ENCODE data around the gene TSSK3.

Gene TSSK3, protein sequence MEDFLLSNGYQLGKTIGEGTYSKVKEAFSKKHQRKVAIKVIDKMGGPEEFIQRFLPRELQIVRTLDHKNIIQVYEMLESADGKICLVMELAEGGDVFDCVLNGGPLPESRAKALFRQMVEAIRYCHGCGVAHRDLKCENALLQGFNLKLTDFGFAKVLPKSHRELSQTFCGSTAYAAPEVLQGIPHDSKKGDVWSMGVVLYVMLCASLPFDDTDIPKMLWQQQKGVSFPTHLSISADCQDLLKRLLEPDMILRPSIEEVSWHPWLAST

GRCh38 chr1:32362474-32363313, at the start of gene TSSK3, which contains the start of gene FAM229A:
Gene TSSK3, plus strand, starts transcription at chr1:32362539. Its CDS starts 163 bp downstream, at chr1:32362702.
Gene FAM229A, minus strand, starts transcription at chr1:32362485. Its CDS starts 394 bp downstream, at chr1:32362091.
- TF ChIP-seq CTCF (IDR thresholded peaks at IDR 0.05; ENCODE audit: low read depth, low read length): no peak
- peak within 1 kb of the TSS; percentile 5 to 28 for H3K4me3 ChIP-seq (replicated peaks in 1 of 2; ENCODE audit: low read depth in 2 of 2, low read length in 2 of 2)
- DNase-seq (ENCODE audit: low read depth in 2 of 2): no peak

- no peak overlapping the region for H3K4me3 ChIP-seq (replicated peaks in 1 of 2; ENCODE audit: low read depth in 2 of 2, low read length in 2 of 2)
- DNase-seq (ENCODE audit: low read depth in 2 of 2): no peak
- TF ChIP-seq CTCF (IDR thresholded peaks at IDR 0.05; ENCODE audit: low read depth, low read length): no peak
These were observed 45.4 kb upstream of the TSSK3 start for GRCh38 chr1:32316903-32317277.

DNA sequence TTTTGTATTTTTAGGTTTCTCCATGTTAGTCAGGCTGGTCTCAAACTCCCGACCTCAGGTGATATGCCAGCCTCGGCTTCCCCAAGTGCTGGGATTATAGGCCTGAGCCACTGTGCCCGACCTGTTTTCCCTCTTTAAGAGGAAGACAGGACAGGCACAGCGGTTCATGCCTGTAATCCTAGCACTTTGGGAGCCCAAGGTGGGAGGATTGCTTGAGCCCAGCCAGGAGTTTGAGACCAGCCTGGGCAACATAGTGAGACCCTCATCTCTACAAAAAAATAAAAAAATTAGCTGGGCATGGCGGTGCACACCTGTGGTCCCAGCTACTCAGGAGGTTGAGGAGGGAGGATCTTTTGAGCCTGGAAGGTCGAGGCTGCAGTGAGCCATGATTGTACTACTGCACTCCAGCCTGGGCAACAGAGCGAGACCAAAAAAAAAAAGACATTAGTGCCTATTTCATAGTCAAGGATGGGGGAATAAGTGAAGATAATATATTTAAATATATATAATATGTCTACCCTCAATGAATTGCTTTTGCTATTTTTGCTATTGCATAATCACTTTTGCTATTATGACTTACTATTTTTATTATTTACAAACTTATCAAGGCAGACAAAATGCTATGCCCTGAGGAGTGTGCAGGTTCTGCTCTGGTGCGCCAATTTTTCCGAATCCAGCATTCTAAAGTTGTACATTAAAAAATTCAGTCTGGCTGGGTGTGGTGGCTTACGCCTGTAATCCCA, 44.0 kb upstream of the TSSK3 start:
- TF ChIP-seq CTCF (IDR thresholded peaks at IDR 0.05; ENCODE audit: low read depth, low read length): no peak
- H3K4me3 ChIP-seq (replicated peaks in 1 of 2; ENCODE audit: low read depth in 2 of 2, low read length in 2 of 2): no peak overlapping the region

GRCh38 chr1:32321712-32322291, 40.5 kb upstream of the TSSK3 start:
- H3K4me3 ChIP-seq (replicated peaks in 1 of 2; ENCODE audit: low read depth in 2 of 2, low read length in 2 of 2): no peak overlapping the region
- no peak for TF ChIP-seq CTCF (IDR thresholded peaks at IDR 0.05; ENCODE audit: low read depth, low read length)
- DNase-seq (ENCODE audit: low read depth in 2 of 2): peak in 1 of 2 donors; percentile 32

More for the DNA sequence above, 44.0 kb upstream of the TSSK3 start:
- no peak for DNase-seq (ENCODE audit: low read depth in 2 of 2)

GRCh38 chr1:32327204-32327603, 35.1 kb upstream of the TSSK3 start:
- no peak for TF ChIP-seq CTCF (IDR thresholded peaks at IDR 0.05; ENCODE audit: low read depth, low read length)
- no peak for DNase-seq (ENCODE audit: low read depth in 2 of 2)
- H3K4me3 ChIP-seq (replicated peaks in 1 of 2; ENCODE audit: low read depth in 2 of 2, low read length in 2 of 2): no peak overlapping the region

- no peak for DNase-seq (ENCODE audit: low read depth in 2 of 2)
- H3K4me3 ChIP-seq (replicated peaks in 1 of 2; ENCODE audit: low read depth in 2 of 2, low read length in 2 of 2): no peak overlapping the region
- no peak for TF ChIP-seq CTCF (IDR thresholded peaks at IDR 0.05; ENCODE audit: low read depth, low read length)
These were observed 32.3 kb upstream of the TSSK3 start for GRCh38 chr1:32329931-32330466.

Measured in cardiac fibroblast (primary cell).